GM23338 (cell line): ENCODE results near the gene PPARD. TPM values are rescaled to one million over a fixed set of nuclear protein-coding genes. Genes with fewer than 3 reads are reported as not detected.
"Not testable (repeated sequence)": the region's sequence is repeated elsewhere in the genome, so short reads cannot be mapped to it uniquely, and the experiment has no call there.

Experiments
- ATAC-seq: fragments of 200-7000 bp; cut with Tn5 transposase; 3 replicates; pipeline ENCODE4 v1.9.1; 2020
- DNase-seq: peaks from one replicate; pipeline ENCODE4 v3.0.0-alpha.2; 2015; ENCODE audit warnings: low spot score
- H2AFZ ChIP-seq: fragments of 200-600 bp; sonication (generic); 2 replicates; pipeline ENCODE4 v1.8.0; 2016; ENCODE audit warnings: antibody characterized with exemption, mild to moderate bottlenecking, moderate library complexity
- H3F3A ChIP-seq: fragments of 200-600 bp; sonication (generic); replicated peaks from 2 replicates; pipeline ENCODE4 v1.8.0; 2017; ENCODE audit warnings: antibody characterized with exemption, mixed run types, low read depth
- H3K27ac ChIP-seq: fragments of 200-600 bp; sonication (generic); 2 replicates; pipeline ENCODE4 v1.6.1; 2016; ENCODE audit warnings: low read depth
- H3K27me3 ChIP-seq: fragments of 200-600 bp; sonication (generic); 2 replicates; pipeline ENCODE4 v1.8.0; 2016; ENCODE audit warnings: mild to moderate bottlenecking, mixed run types, moderate library complexity; ENCODE audit not compliant: insufficient read depth
- H3K36me3 ChIP-seq: fragments of 200-600 bp; sonication (generic); 2 replicates; pipeline ENCODE4 v1.8.0; 2016; ENCODE audit warnings: mild to moderate bottlenecking; ENCODE audit not compliant: insufficient read depth
- H3K4me1 ChIP-seq: fragments of 200-600 bp; sonication (generic); 2 replicates; pipeline ENCODE4 v1.8.0; 2016; ENCODE audit warnings: mild to moderate bottlenecking, moderate library complexity; ENCODE audit not compliant: insufficient read depth
- H3K4me2 ChIP-seq: fragments of 200-600 bp; sonication (generic); 2 replicates; pipeline ENCODE4 v1.7.1; 2017; ENCODE audit warnings: mixed run types
- H3K4me3 ChIP-seq: fragments of 200-600 bp; sonication (generic); 2 replicates; pipeline ENCODE4 v1.6.1; 2016; ENCODE audit warnings: mixed run types
- H3K79me2 ChIP-seq: fragments of 200-600 bp; sonication (generic); replicated peaks from 2 replicates; pipeline ENCODE4 v1.8.0; 2017; ENCODE audit warnings: mild to moderate bottlenecking; ENCODE audit not compliant: insufficient read depth
- H3K9me2 ChIP-seq: fragments of 200-600 bp; sonication (generic); 2 replicates; pipeline ENCODE4 v1.8.0; 2017; ENCODE audit not compliant: insufficient read depth
- H4K20me1 ChIP-seq: fragments of 200-600 bp; sonication (generic); replicated peaks from 2 replicates; pipeline ENCODE4 v1.8.0; 2017; ENCODE audit warnings: mild to moderate bottlenecking; ENCODE audit not compliant: insufficient read depth
- H3K27ac Mint-ChIP-seq: 2 replicates; pipeline ENCODE4 v1.8.0; 2020; ENCODE audit warnings: inconsistent platforms, mild to moderate bottlenecking, moderate library complexity, mixed read lengths
- H3K27me3 Mint-ChIP-seq: 3 replicates; pipeline ENCODE4 v1.8.0; 2022; ENCODE audit warnings: low read depth, mild to moderate bottlenecking, moderate library complexity, mixed read lengths, inconsistent platforms; ENCODE audit not compliant: insufficient read depth, poor library complexity
- H3K36me3 Mint-ChIP-seq: 3 replicates; pipeline ENCODE4 v1.8.0; 2021; ENCODE audit warnings: low read depth, mild to moderate bottlenecking, inconsistent platforms, moderate library complexity, mixed read lengths
- H3K4me1 Mint-ChIP-seq: 3 replicates; pipeline ENCODE4 v1.8.0; 2020; ENCODE audit warnings: mild to moderate bottlenecking, inconsistent platforms, mixed read lengths
- H3K4me3 Mint-ChIP-seq: 3 replicates; pipeline ENCODE4 v1.8.0; 2021; ENCODE audit warnings: moderate library complexity, mild to moderate bottlenecking, inconsistent platforms, mixed read lengths
- H3K9me3 Mint-ChIP-seq: 3 replicates; pipeline ENCODE4 v1.8.0; 2020; ENCODE audit warnings: moderate library complexity, mild to moderate bottlenecking, inconsistent platforms, mixed read lengths
- CREB1 ChIP-seq: fragments of 250-450 bp; sonication (Bioruptor Pico); IDR thresholded peaks from 2 replicates; pipeline ENCODE4 v1.5.0; 2020; ENCODE audit warnings: low read depth, mild to moderate bottlenecking, moderate library complexity
- ETS1 ChIP-seq: IDR thresholded peaks from 2 replicates; pipeline ENCODE4 v1.6.1; 2016; ENCODE audit warnings: antibody characterized with exemption
- EZH2 ChIP-seq: fragments of 200-600 bp; sonication (generic); IDR thresholded peaks from one replicate; pipeline ENCODE4 v1.8.0; 2017; ENCODE audit warnings: antibody characterized with exemption, mild to moderate bottlenecking, low read depth; ENCODE audit not compliant: unreplicated experiment
- JUNB ChIP-seq: IDR thresholded peaks from one replicate; pipeline ENCODE4 v1.6.1; 2016; ENCODE audit warnings: antibody characterized with exemption; ENCODE audit not compliant: unreplicated experiment
- POLR2AphosphoS5 ChIP-seq: IDR thresholded peaks from 2 replicates; pipeline ENCODE4 v1.6.1; 2016; ENCODE audit warnings: antibody characterized with exemption, low read depth
- REST ChIP-seq: IDR thresholded peaks from one replicate; pipeline ENCODE4 v1.6.1; 2018; ENCODE audit warnings: antibody characterized with exemption; ENCODE audit not compliant: unreplicated experiment
- STAT1 ChIP-seq: IDR thresholded peaks from one replicate; pipeline ENCODE4 v1.6.1; 2016; ENCODE audit warnings: antibody characterized with exemption; ENCODE audit not compliant: unreplicated experiment
- polyA plus RNA-seq: library from polyadenylated mRNA; unstranded; fragments of >200 nt; fragmentation: Nextera tagmentation; extraction: Ambion mirVana; gene quantifications from 2 replicates; pipeline ENCODE4 v1.2.1, GENCODE V29; 2016
- total RNA-seq: library from RNA; depleted of rRNA; stranded (reverse); fragments of >200 nt; shearing (Covaris generic); gene quantifications from 2 replicates; pipeline ENCODE4 v1.2.3, GENCODE V29; 2014
- TF ChIP-seq, protein P1 (sequence below), 2 experiments: fragments of 200-600 bp in 1 of 2; sonication (generic) in 1 of 2; conservative IDR thresholded peaks; 2 replicates each; pipeline versions ENCODE4 v1.5.1 to v1.6.1; 2016 to 2017; ENCODE audit warnings: antibody characterized with exemption in 2 of 2, low read depth in 2 of 2, mild to moderate bottlenecking in 2 of 2, moderate library complexity in 1 of 2

Gene PPARD
- total and polyA plus RNA-seq, 2 experiments from 2014 or later, result 5.1 to 9.7 TPM

DNA sequence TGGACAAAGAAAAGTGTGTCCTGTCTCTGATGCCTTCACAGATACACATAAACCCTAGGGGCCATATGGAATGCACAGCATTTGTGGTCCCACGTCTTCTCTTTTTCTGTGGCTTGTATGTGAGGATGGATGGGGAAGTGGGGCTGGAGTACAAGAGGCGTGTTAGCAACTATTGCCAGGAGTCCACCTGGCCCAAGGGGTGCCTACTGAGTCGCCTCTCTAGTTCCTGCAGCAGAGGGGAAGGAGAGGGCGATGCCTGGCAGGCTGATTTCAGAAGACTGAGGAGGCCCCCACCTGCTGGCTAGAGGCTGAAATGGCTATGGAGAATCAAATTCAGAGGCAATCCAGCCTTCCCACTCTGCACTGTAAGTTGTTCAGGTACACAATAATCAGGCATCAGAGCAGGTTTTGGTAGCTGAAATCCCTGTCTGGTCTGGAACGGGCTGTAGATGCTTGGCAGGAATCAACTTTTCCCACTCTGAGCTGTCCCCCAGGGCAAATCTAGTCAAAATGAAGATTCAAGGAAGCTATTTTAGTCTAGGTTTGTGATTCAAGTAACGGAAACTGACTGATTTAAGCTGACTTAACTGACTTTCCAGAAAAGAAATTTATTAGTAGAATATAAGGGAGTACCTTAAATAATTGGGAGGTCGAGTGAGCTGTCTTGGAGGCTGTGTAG, 14.9 kb upstream of the PPARD start:
- ATAC-seq (peak; percentile 97), DNase-seq (peak; percentile 86)
- no peak overlapping the region for H3K4me3 Mint-ChIP-seq
- H3K36me3 Mint-ChIP-seq, result peaks cover 3% of the 10 kb centered on the region; the same call in 2 of the 3 replicates
- Histone ChIP-seq H3K9me2 (no peaks in the 10 kb centered on the region), H3K27ac (no peak overlapping the region), H2AFZ (peak overlapping the region; percentile 94; the same call in 1 of the 2 replicates), H3F3A (no peaks in the 10 kb centered on the region), H4K20me1 (no peaks in the 10 kb centered on the region), H3K27me3 (no peaks in the 10 kb centered on the region), H3K4me1 (peaks cover 3% of the 10 kb centered on the region; the same call in 1 of the 2 replicates), H3K36me3 (no peaks in the 10 kb centered on the region), H3K79me2 (no peaks in the 10 kb centered on the region), H3K4me2 (no peak overlapping the region), H3K4me3 (no peak overlapping the region)
- peaks cover 13% of the 10 kb centered on the region for H3K9me3 Mint-ChIP-seq
- TF ChIP-seq, protein P1, sequence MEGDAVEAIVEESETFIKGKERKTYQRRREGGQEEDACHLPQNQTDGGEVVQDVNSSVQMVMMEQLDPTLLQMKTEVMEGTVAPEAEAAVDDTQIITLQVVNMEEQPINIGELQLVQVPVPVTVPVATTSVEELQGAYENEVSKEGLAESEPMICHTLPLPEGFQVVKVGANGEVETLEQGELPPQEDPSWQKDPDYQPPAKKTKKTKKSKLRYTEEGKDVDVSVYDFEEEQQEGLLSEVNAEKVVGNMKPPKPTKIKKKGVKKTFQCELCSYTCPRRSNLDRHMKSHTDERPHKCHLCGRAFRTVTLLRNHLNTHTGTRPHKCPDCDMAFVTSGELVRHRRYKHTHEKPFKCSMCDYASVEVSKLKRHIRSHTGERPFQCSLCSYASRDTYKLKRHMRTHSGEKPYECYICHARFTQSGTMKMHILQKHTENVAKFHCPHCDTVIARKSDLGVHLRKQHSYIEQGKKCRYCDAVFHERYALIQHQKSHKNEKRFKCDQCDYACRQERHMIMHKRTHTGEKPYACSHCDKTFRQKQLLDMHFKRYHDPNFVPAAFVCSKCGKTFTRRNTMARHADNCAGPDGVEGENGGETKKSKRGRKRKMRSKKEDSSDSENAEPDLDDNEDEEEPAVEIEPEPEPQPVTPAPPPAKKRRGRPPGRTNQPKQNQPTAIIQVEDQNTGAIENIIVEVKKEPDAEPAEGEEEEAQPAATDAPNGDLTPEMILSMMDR (conservative IDR thresholded peaks at IDR 0.05; ENCODE audit: low read depth in 2 of 2), result peak; percentile 68 to 74
- TF ChIP-seq STAT1 (no peak), REST (no peak), POLR2AphosphoS5 (no peak), EZH2 (no peak)
- peaks cover 8% of the 10 kb centered on the region for H3K4me1 Mint-ChIP-seq
- peaks cover 3% of the 10 kb centered on the region for H3K27me3 Mint-ChIP-seq
- H3K27ac Mint-ChIP-seq, result no peak overlapping the region; the same call in 1 of the 2 replicates

DNA sequence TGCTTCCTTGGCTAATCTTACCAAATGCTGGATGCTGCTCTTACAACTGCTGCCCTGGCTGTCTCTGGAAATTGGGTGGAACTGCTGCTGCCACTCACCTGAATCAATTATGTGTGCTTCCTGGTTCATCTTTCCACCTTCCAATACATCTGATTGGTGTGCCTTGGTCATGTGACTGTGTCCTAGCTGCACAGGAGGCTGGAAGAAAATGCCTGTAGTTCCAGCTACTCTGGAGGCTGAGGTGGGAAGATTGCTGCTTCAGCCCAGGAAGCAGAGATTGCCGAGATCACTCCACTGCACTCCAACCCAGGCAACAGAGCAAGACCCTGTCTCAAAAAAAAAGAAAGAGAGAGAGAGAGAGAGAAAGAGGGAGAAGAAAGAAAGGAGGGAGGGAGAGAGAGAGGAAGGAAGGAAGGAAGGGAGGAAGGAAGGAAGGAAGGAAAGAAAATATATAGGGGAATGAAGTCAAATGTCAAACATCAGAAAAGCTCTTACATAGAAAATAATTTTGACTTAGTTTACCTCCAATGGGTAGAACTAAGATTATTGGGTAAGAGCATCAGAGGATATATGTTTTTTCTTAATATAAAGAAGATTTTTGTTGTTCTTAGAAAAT, 14.1 kb upstream of the PPARD start:
- Histone ChIP-seq H3K4me2 (no peak overlapping the region), H3F3A (no peaks in the 10 kb centered on the region), H3K27ac (no peak overlapping the region), H3K9me2 (no peaks in the 10 kb centered on the region), H3K36me3 (no peaks in the 10 kb centered on the region), H3K27me3 (no peaks in the 10 kb centered on the region), H4K20me1 (no peaks in the 10 kb centered on the region), H3K79me2 (no peaks in the 10 kb centered on the region), H3K4me1 (no peaks in the 10 kb centered on the region), H2AFZ (0 out of 2 replicates have a peak overlapping the region, but pooled peaks have one; percentile 15), H3K4me3 (no peak overlapping the region)
- TF ChIP-seq POLR2AphosphoS5, result no peak
- TF ChIP-seq ETS1, result no peak
- no peak for TF ChIP-seq REST
- no peak for TF ChIP-seq EZH2
- TF ChIP-seq STAT1, result no peak
- TF ChIP-seq JUNB, result no peak
- no peak for TF ChIP-seq CREB1 (CRISPR knock-in tag)
- Mint-ChIP-seq H3K27ac (no peak overlapping the region), H3K4me1 (peaks cover 4% of the 10 kb centered on the region; the same call in 2 of the 3 replicates), H3K9me3 (peaks cover 13% of the 10 kb centered on the region), H3K4me3 (no peak overlapping the region), H3K36me3 (peaks cover 3% of the 10 kb centered on the region; the same call in 2 of the 3 replicates), H3K27me3 (peaks cover under 1% of the 10 kb centered on the region)
- no peak for DNase-seq
- ATAC-seq, result no peak

DNA sequence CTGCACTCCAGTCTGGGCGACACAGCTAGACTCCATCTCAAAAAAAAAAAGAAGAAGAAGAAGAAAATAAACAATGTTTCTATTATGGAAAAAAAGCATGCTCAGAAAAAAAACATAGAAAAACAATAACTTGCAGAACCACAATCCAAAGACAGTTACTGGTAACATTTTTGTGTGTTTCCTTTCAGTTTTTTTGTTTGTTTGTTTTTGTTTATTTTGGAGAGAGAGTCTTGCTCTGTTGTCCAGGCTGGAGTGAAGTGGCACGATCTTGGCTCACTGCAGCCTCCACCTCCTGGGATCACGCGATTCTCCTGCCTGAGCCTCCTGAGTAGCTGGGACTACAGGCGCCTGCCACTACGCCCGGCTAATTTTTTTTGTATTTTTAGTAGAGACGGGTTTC, 13.4 kb upstream of the PPARD start:
- H3K27me3 Mint-ChIP-seq, ATAC-seq, H3K27ac Mint-ChIP-seq, H3K4me1 ChIP-seq, H3K4me3 Mint-ChIP-seq, H3K36me3 ChIP-seq, H3K79me2 ChIP-seq, H2AFZ ChIP-seq, H3K9me2 ChIP-seq, DNase-seq, H3K4me1 Mint-ChIP-seq, H3K27ac ChIP-seq, H3K4me3 ChIP-seq, H3K4me2 ChIP-seq, H3K36me3 Mint-ChIP-seq, H4K20me1 ChIP-seq, H3K27me3 ChIP-seq, H3F3A ChIP-seq: not testable (repeated sequence)
- peaks cover 13% of the 10 kb centered on the region for H3K9me3 Mint-ChIP-seq
